ENCODE data around the gene REST.

DNA sequence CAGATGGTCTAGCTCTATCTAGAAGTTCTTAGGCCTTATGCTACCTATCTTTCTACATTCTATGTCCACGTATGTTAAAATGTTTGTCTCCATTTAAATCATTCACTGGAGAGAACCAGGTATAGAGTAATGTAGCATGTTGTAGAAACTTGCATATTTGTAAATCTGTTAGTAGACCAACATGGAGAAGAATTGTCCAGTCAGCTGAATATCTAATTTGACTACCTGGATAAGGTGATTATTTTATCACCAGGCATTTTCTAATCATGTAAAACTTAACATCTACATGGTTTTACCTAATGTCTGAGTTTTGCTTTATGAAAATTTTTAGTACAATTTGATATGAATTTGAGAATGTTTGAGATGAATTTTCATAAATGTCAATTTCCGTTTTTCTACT lies 19.5 kb downstream of the REST start:
- TF ChIP-seq SIN3A (IDR thresholded peaks at IDR 0.05; ENCODE audit: borderline replicate concordance, insufficient read depth, low read length) (no peak), TAF1 (IDR thresholded peaks at IDR 0.05; ENCODE audit: borderline replicate concordance, insufficient read depth, low read length) (no peak)
